CD8-positive, alpha-beta memory T cell (primary cell): ENCODE data around the gene ZNF609. TPM values are rescaled to one million over a fixed set of nuclear protein-coding genes. Genes with fewer than 3 reads are reported as not detected.

ENCODE experiments used
- CTCF ChIA-PET: fragments of 350-600 bp; sonication (Branson Sonifier 250); formaldehyde crosslinking; loops from one replicate; lab custom pipeline; 2021; ENCODE audit warnings: antibody characterized with exemption; lab: Charles Lee
- POLR2A ChIA-PET: fragments of 350-600 bp; sonication (Branson Sonifier 250); formaldehyde crosslinking; loops from one replicate; lab custom pipeline; 2021; ENCODE audit warnings: antibody characterized with exemption; lab: Charles Lee
- DNase-seq, 5 donors: peaks; one replicate each; pipeline versions ENCODE4 v3.0.0 to v3.0.0-alpha.2; 2020 to 2022; ENCODE audit warnings: mixed read lengths in 1 of 5
- H3K27ac ChIP-seq: one replicate; pipeline ENCODE4 v1.7.0; 2013; ENCODE audit warnings: low read depth, mild to moderate bottlenecking, low read length, moderate library complexity
- H3K27me3 ChIP-seq: 2 replicates; pipeline ENCODE4 v1.7.0; 2013; ENCODE audit warnings: low read length, mild to moderate bottlenecking; ENCODE audit not compliant: insufficient read depth, poor library complexity, severe bottlenecking
- H3K36me3 ChIP-seq: 2 replicates; pipeline ENCODE4 v1.7.0; 2013; ENCODE audit warnings: mild to moderate bottlenecking, low read length, moderate library complexity; ENCODE audit not compliant: insufficient read depth
- H3K4me1 ChIP-seq: 2 replicates; pipeline ENCODE4 v1.7.0; 2013; ENCODE audit warnings: mild to moderate bottlenecking, low read length, moderate library complexity; ENCODE audit not compliant: insufficient read depth
- H3K4me3 ChIP-seq: 2 replicates; pipeline ENCODE4 v1.7.0; 2013; ENCODE audit warnings: mild to moderate bottlenecking, low read length
- H3K9me3 ChIP-seq: 2 replicates; pipeline ENCODE4 v1.7.0; 2013; ENCODE audit warnings: mild to moderate bottlenecking, low read length
- H3K27ac Mint-ChIP-seq, 8 donors: one replicate each; pipeline ENCODE4 v1.8.0; 2020 to 2021; ENCODE audit warnings: mixed read lengths in 8 of 8, mild to moderate bottlenecking in 6 of 8, inconsistent platforms in 3 of 8, moderate library complexity in 3 of 8
- H3K27me3 Mint-ChIP-seq, 2 donors: one replicate each; pipeline ENCODE4 v1.8.0; 2020 to 2021; ENCODE audit warnings: mixed read lengths in 2 of 2, mild to moderate bottlenecking in 1 of 2, moderate library complexity in 1 of 2
- H3K36me3 Mint-ChIP-seq, 3 donors: one replicate each; pipeline ENCODE4 v1.8.0; 2020 to 2021; ENCODE audit warnings: mixed read lengths in 3 of 3, inconsistent platforms in 1 of 3, mild to moderate bottlenecking in 1 of 3
- H3K4me1 Mint-ChIP-seq, 3 donors: one replicate each; pipeline ENCODE4 v1.8.0; 2020 to 2021; ENCODE audit warnings: mixed read lengths in 3 of 3, inconsistent platforms in 1 of 3, mild to moderate bottlenecking in 1 of 3
- H3K4me3 Mint-ChIP-seq, 7 donors: one replicate each; pipeline ENCODE4 v1.8.0; 2020 to 2021; ENCODE audit warnings: mixed read lengths in 7 of 7, mild to moderate bottlenecking in 6 of 7, moderate library complexity in 4 of 7, inconsistent platforms in 2 of 7
- H3K9me3 Mint-ChIP-seq, 5 donors: one replicate each; pipeline ENCODE4 v1.8.0; 2020 to 2022; ENCODE audit warnings: mixed read lengths in 5 of 5, mild to moderate bottlenecking in 3 of 5, moderate library complexity in 2 of 5, inconsistent platforms in 1 of 5
- polyA plus RNA-seq: library from polyadenylated mRNA; unstranded; fragments of 300-500 nt; fragmentation: Illumina TruSeq; gene quantifications from one replicate; pipeline ENCODE4 v1.2.3, GENCODE V29; 2021
- total RNA-seq, 2 experiments: library from RNA; stranded (reverse); gene quantifications; one replicate each; pipeline ENCODE4 v1.2.3, GENCODE V29; 2021

Gene ZNF609
- total and polyA plus RNA-seq, 3 experiments from 2014 or later: 10.7 to 38.9 (median 38.0) TPM

DNA sequence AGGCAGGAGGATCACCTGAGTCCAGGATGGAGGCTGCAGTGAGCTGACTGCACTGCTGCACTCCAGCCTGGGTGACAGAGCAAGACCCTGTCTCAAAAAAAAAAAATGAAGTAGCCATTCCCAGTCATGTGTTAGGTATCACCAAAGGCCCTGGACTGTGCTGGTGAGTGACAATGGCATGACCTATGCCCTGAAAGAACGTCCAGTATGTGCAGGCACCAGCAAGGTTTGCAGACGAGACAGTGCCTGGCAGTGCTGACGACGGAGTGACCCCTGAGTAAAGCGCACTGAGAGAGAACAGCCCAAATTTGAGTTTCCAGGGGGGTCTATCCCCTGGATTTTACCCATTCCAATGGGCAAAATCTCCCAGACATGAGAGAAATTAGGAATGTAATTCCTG lies 269.8 kb downstream of the ZNF609 start:
- H3K4me3 ChIP-seq: no peak overlapping the region
- no peaks in the 10 kb centered on the region for H3K36me3 ChIP-seq
- ChIA-PET POLR2A (no interaction called here), CTCF (interaction anchor here (1.6 to 9.4 kb wide), 5 partner anchors 43 to 348 kb away, joined by 3 to 146 read pairs (median 5); partner anchors contain the start of gene ANKDD1A)
- H3K36me3 Mint-ChIP-seq: no peaks in the 10 kb centered on the region
- H3K9me3 Mint-ChIP-seq: no peaks in the 10 kb centered on the region
- H3K4me3 Mint-ChIP-seq: no peak overlapping the region
- no peak for DNase-seq
- no peaks in the 10 kb centered on the region for H3K9me3 ChIP-seq
- H3K27ac Mint-ChIP-seq: no peak overlapping the region
- H3K27me3 Mint-ChIP-seq: peaks cover 4 to 5% of the 10 kb centered on the region in 2 donors
- H3K27ac ChIP-seq: no peak overlapping the region
- H3K4me1 Mint-ChIP-seq: peaks cover 7 to 10% (median 9%) of the 10 kb centered on the region in 3 donors
- no peaks in the 10 kb centered on the region for H3K27me3 ChIP-seq
- peaks cover 7% of the 10 kb centered on the region for H3K4me1 ChIP-seq

DNA sequence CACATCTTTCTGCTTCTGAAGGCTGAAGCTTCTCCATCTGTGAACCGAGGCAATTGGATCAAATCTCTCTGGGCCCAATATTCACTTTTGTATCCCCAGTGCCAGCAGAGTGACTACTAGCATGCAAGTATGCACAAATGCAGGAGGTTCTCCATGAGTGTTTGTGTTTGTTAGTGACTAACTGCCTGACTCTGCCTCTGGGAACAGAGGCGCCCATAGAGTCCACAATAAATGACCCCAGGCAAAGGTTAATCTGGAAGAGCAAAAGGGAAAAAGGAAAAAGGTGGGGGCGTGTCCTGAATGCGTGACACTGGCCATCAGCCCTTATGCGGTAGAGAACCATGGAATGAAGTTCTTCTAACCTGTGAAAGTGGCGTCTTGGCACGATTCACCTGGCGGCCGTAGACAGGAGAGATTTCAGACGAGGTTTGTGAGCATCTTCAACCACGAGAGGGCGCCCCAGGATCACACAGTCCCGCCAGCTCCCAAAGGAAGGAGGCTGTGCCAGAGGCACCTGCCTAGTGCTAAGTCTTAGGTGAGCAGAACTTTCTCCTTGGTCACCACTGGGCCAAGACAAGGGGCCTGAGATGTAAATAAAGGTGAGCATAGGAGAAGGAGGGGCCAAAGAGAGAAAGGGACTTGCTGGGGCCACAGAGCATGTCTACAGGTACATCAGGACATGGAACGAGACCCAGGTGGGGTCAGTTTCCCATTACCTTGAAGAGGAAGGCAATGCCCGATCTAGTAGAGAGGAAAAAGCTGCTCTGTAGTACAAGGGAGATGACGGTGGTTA lies 270.8 kb downstream of the ZNF609 start:
- H3K36me3 ChIP-seq: no peaks in the 10 kb centered on the region
- H3K4me3 Mint-ChIP-seq: no peak overlapping the region
- H3K9me3 ChIP-seq: no peaks in the 10 kb centered on the region
- H3K4me1 ChIP-seq: peaks cover 7% of the 10 kb centered on the region
- no peak overlapping the region for H3K27ac ChIP-seq
- ChIA-PET POLR2A (no interaction called here), CTCF (interaction anchor here (0.9 to 9.4 kb wide), 10 partner anchors 44 to 375 kb away, joined by 3 to 146 read pairs (median 4); partner anchors contain the start of gene ANKDD1A)
- H3K27me3 Mint-ChIP-seq: peaks cover 4 to 5% of the 10 kb centered on the region in 2 donors
- H3K4me3 ChIP-seq: no peak overlapping the region
- H3K9me3 Mint-ChIP-seq: no peaks in the 10 kb centered on the region
- no peaks in the 10 kb centered on the region for H3K36me3 Mint-ChIP-seq
- peak overlapping the region in 1 of 8 donors; percentile 64 for H3K27ac Mint-ChIP-seq
- H3K27me3 ChIP-seq: no peaks in the 10 kb centered on the region
- peak; percentile 74 to 86 (median 78) for DNase-seq
- H3K4me1 Mint-ChIP-seq: peaks cover 7 to 10% (median 9%) of the 10 kb centered on the region in 3 donors

DNA sequence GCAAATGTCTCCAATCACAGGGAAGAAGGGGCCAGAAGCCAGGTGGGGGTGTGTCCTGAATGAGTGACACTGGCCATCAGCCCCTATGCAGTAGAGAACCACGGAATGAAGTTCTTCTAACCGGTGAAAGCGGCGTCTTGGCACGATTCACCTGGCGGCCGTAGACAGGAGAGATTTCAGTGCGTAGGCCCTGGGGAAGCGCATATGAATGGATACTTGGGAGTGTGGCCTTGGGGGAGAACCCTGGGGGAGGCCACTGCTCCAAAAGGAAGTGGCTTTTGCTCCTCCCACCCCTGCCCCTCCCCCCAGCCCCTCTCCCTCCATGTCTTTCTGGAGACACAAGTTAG lies 271.4 kb downstream of the ZNF609 start:
- no peaks in the 10 kb centered on the region for H3K9me3 ChIP-seq

GRCh38 chr15:64732156-64732860 lies 271.9 kb downstream of the ZNF609 start:
- Mint-ChIP-seq H3K4me3 (no peak overlapping the region), H3K4me1 (peaks cover 7 to 10% (median 9%) of the 10 kb centered on the region in 3 donors), H3K9me3 (no peaks in the 10 kb centered on the region), H3K27ac (no peak overlapping the region), H3K27me3 (peaks cover 4 to 5% of the 10 kb centered on the region in 2 donors), H3K36me3 (no peaks in the 10 kb centered on the region)
- Histone ChIP-seq H3K4me1 (peaks cover 7% of the 10 kb centered on the region), H3K36me3 (no peaks in the 10 kb centered on the region), H3K4me3 (no peak overlapping the region), H3K9me3 (no peaks in the 10 kb centered on the region), H3K27me3 (no peaks in the 10 kb centered on the region), H3K27ac (no peak overlapping the region)
- CTCF ChIA-PET: interaction anchor here (0.8 to 9.4 kb wide), 11 partner anchors 26 to 364 kb away, joined by 3 to 146 read pairs (median 5); partner anchors contain the start of gene ANKDD1A
- no peak for DNase-seq
- POLR2A ChIA-PET: no interaction called here

More for the DNA sequence above, 271.4 kb downstream of the ZNF609 start:
- H3K4me1 Mint-ChIP-seq: peaks cover 7 to 10% (median 9%) of the 10 kb centered on the region in 3 donors
- ChIA-PET CTCF (interaction anchor here (0.9 to 9.4 kb wide), 9 partner anchors 44 to 364 kb away, joined by 3 to 146 read pairs (median 5); partner anchors contain the start of gene ANKDD1A), POLR2A (no interaction called here)
- no peaks in the 10 kb centered on the region for H3K9me3 Mint-ChIP-seq
- no peak overlapping the region for H3K4me3 Mint-ChIP-seq
- Histone ChIP-seq H3K27me3 (no peaks in the 10 kb centered on the region), H3K36me3 (no peaks in the 10 kb centered on the region), H3K4me1 (peaks cover 7% of the 10 kb centered on the region), H3K4me3 (no peak overlapping the region), H3K27ac (no peak overlapping the region)
- H3K36me3 Mint-ChIP-seq: no peaks in the 10 kb centered on the region
- no peak overlapping the region for H3K27ac Mint-ChIP-seq
- H3K27me3 Mint-ChIP-seq: peaks cover 4 to 5% of the 10 kb centered on the region in 2 donors
- DNase-seq: no peak

Other genes starting within 250 kb of the ZNF609 start
- 10 to 100 TPM; 25.6 to 27.0 TPM for gene CSNK1G1, start 104.4 kb upstream of the ZNF609 start, total RNA-seq
- 15.5 TPM for gene CSNK1G1, start 104.4 kb upstream of the ZNF609 start, polyA plus RNA-seq
- 10 to 100 TPM; 84.4 to 90.3 TPM for gene PCLAF, start 79.1 kb upstream of the ZNF609 start, total RNA-seq
- gene PCLAF, start 79.1 kb upstream of the ZNF609 start, polyA plus RNA-seq: not detected
- gene TRIP4, start 72.7 kb upstream of the ZNF609 start, total RNA-seq: 10 to 100 TPM; 25.1 to 26.2 TPM
- 31.9 TPM for gene TRIP4, start 72.7 kb upstream of the ZNF609 start, polyA plus RNA-seq